Measurements from ENCODE around the gene S100A8.

Gene S100A8

GRCh38 chr1:153389973-153390879 lies 647 bp downstream of the S100A8 start:
- DNase-seq, result no peak

GRCh38 chr1:153389401-153389800 lies 1.5 kb downstream of the S100A8 start:
- DNase-seq, result no peak

- DNase-seq, result no peak
These were observed 3.1 kb downstream of the S100A8 start for GRCh38 chr1:153387785-153388184.

DNA sequence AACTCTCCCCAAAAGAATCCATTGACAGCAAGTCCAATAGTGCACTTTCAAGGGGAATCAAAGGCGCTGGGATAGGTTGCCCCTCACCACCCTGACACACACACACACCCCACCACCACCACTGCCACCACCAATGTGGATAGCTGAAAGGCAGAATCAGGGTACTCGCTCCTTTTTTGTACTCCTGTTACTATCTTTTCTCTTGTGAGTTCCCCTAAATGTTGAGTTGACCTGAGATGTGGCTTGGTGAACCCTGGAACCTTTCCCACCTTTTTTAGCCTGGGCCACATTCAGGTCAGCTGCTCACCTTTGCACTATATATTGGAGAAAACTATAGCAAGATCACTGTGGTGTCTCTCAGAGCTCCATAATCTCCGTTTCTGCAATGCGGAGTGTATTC lies 3.9 kb downstream of the S100A8 start:
- no peak for DNase-seq

DNA sequence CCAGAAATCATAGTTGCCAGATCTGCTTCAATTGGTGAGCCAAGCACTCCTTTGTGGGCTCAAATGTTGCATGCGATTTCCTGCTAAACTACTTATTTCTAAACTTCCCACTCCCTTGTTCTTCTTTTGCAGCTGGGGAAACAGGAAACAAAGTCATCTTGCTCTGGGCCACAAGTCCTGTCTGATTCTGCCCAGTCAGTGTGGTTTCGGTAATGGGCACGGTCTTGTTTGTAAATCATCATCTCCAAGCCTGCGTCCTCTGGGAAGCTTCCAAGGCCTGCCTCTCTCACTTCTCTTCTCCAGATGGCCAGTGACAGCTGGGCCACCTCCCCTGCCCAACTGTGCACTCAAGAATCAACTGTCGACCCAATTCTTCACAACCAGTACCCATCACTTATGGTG lies 4.4 kb downstream of the S100A8 start:
- DNase-seq, result no peak

DNA sequence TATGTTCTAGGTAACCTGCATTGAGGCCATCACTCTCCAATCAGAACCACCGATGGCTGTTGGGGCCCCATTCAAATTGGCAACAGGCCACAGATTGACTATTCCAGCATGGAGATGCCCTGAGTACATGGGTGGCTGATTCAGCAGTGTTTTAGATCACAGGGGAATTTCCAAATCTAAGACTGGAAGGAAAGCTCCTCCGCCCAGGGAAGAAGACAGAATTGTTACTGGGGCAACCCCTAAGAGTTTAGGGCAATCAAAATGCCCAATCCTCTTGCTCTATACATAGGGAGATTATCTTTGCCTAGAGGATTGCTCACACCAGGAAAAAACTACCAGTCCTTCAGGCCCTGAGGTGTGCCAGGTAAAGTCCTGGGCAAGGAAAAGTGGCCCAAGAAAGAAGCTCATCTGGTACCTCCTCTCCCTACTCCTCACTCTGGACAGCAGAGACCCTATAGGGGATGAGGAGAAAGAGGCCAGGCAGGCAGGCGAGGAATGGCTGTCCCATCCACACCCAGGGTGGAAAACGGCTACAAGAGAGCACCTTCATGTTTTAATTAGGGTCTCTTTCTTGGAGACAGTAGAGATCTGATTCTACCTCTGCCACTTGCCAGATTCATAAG lies 5.8 kb downstream of the S100A8 start:
- DNase-seq, result no peak

GRCh38 chr1:153380711-153381110 lies 10.2 kb downstream of the S100A8 start:
- no peak for DNase-seq

GRCh38 chr1:153379591-153379990 lies 11.3 kb downstream of the S100A8 start:
- no peak for DNase-seq

DNA sequence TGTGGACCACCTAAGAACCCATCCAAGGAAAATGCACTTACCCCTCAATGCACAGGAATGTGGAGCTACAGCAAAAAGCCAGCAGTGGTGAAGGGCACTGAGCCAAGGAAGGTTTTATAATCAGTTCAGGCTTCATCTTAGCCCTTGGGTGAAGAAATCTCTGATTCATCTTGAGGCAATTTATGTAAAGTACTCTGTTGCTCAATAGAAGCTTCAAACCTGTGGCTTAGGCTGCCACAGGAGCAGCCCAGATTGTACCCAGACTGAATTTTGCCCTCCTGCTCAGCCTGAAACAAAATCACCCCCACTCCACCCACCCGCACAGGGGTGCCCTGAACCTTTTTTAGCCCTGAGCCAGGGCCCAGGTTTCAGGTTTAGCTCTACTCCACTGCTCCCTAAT lies 15.4 kb downstream of the S100A8 start, which contains the start of gene S100A12:
Gene S100A12, minus strand, starts transcription at position 111 of the 400 bp plus-strand sequence. CDS start 1,029 bp downstream, outside the sequence.
- no peak for DNase-seq

GRCh38 chr1:153374071-153374470 lies 16.8 kb downstream of the S100A8 start:
- DNase-seq, result no peak

GRCh38 chr1:153372571-153372970 lies 18.3 kb downstream of the S100A8 start:
- no peak for DNase-seq

- DNase-seq, result no peak
These were observed 19.6 kb downstream of the S100A8 start for GRCh38 chr1:153371231-153371630.

DNA sequence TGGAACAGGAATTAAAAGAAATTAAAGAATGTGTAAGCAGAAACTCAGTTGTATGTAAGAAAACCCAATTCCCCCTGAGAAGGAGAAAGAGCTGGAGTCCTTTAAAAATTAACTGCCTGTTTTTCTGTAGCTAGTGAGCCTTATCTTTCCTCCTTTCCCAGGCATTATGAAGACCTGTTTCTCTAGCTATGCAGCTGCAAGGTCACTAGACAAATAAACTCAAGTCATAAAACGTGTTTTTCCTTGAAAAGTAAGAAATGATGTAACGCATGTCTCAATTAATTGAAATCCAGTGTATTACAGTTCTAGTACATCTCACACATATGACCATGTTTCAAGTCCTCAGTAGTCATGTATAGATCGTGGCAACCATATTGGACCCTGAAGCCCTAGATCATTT lies 20.7 kb downstream of the S100A8 start:
- DNase-seq, result no peak

DNA sequence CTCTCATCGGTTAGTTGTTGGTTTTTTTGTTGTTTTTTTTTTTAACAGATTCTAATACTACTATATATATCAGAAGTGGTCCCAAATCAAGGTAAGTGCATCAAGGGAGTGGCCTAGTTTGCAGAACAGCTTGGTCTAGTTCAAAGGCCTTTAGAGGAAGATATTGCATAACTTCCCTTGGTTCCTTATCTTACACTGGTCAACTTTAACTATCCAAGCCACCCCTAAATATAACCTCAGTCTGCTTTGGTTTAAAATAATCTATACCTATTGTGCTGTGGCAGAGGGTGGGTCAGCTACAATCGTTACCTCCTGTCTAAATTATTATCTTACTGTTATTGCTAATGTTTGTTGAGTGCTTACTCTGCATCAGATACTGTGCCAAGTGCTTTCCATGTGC lies 22.4 kb downstream of the S100A8 start:
- no peak for DNase-seq

DNA sequence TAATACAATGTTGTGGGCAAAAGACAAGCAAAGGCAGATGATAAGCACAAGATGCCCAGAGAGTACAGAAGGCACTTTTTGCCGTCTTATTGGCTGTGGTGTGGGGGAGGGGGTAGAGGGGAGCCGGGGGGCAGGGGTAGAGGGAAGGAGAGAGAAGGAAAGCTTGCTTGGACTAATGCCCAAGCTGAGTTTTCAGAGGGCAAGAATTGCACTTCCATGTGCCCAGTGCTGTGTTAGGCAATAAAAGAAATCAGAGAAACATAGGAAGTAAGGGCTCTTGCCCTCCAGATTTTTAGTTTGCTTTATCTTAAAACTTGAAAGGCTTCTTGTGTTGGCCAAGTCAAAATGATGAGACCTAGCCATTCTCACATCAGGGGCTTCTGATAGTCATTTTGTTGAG lies 23.8 kb downstream of the S100A8 start:
- DNase-seq, result no peak

GRCh38 chr1:153366261-153366660 lies 24.6 kb downstream of the S100A8 start:
- DNase-seq, result no peak

GRCh38 chr1:153365696-153366095 lies 25.2 kb downstream of the S100A8 start:
- DNase-seq, result no peak

- DNase-seq, result no peak
These were observed 25.9 kb downstream of the S100A8 start for GRCh38 chr1:153364766-153365666.

- no peak for DNase-seq
These were observed 26.7 kb downstream of the S100A8 start for GRCh38 chr1:153364156-153364555.

GRCh38 chr1:153363641-153364040 lies 27.2 kb downstream of the S100A8 start:
- no peak for DNase-seq

DNA sequence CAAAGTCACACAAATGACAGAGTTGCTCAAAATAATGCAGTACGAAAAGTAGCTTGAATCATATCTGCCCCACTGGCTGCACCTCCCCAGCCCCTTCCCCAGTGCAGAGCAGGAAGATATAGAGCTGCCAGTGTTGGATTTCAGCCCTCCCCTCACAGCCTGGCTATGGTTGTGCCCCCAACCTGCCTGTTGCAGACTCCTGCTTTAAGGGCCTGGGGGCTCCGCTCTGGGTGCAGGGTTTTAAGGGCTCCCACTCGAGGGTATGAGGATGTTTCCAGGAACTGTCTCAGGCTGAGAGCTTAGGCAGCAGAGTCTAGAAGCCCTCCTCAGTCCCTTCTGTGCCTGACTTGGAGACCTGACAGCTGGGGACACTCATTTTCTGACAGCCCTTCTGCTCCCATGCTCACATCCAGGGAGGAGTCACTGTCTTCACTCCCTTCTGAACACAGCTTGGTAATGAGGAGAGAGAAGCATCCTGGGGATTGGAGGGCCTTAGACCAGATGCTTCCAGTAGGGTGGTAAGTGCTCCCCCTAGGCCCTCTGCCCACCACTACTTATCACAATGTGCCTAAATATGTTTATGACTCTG lies 28.6 kb downstream of the S100A8 start:
- no peak for DNase-seq

DNA sequence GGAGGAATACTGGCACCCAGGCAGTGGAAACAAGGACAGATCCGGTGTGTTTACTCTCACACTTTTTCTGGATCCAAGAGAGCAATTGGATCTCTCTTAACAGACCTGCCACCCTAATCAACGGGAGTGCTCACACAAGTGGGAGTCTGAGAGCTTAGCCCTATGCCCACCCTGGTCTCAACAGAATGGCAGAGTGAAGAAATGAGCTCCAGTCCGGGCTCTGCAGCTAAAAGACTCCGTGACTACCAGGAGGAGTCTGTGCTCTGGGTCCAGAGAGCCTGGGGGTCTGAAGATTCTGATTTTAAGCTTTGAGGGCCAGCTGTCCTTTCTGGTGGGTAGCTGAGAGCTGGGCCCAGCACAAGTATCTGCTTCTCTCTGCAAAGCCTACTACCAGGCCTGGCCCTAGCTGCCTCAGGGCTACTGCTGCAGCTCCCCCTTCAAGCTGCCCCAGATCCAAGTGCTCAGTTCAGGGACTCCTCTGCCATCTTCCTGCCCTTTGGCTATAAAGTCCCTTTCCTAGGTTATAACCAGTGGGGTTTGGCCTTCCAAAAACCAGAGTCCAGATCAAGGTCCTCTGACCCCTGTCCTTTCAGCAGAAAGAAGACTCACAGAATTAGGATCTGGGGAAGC lies 29.3 kb downstream of the S100A8 start:
- DNase-seq, result no peak

Data from stimulated activated CD8-positive, alpha-beta memory T cell treated with anti-CD3 and anti-CD28 coated beads, Interleukin-4, amount 100 ng/mL, for 48 hours (primary cell).